Cardiac muscle cell (in vitro differentiated cells and primary cell): ENCODE data around the gene IFIT3. TPM values are rescaled to one million over a fixed set of nuclear protein-coding genes. Genes with fewer than 3 reads are reported as not detected.

ENCODE experiments used
- DNase-seq, 2 donors: peaks; one replicate each; pipeline versions ENCODE4 v3.0.0 to v3.0.0-alpha.2; 2010 to 2017; ENCODE audit warnings: low read depth in 1 of 2, low spot score in 1 of 2
- H3K27ac ChIP-seq: fragments of 200-600 bp; sonication (generic); 2 replicates; pipeline ENCODE4 v1.5.1; 2016
- H3K27me3 ChIP-seq: fragments of 200-600 bp; sonication (generic); 2 replicates; pipeline ENCODE4 v1.6.0; 2016; ENCODE audit warnings: control low read depth
- H3K36me3 ChIP-seq: fragments of 200-600 bp; sonication (generic); 2 replicates; pipeline ENCODE4 v1.5.1; 2016; ENCODE audit warnings: control low read depth
- H3K4me1 ChIP-seq: fragments of 200-600 bp; sonication (generic); 2 replicates; pipeline ENCODE4 v1.8.1; 2017; ENCODE audit warnings: low read depth, mild to moderate bottlenecking, mixed run types
- H3K4me3 ChIP-seq: fragments of 200-600 bp; sonication (generic); 2 replicates; pipeline ENCODE4 v1.5.1; 2016; ENCODE audit warnings: mild to moderate bottlenecking
- H3K9me3 ChIP-seq: fragments of 200-600 bp; sonication (generic); 2 replicates; pipeline ENCODE4 v1.5.1; 2017; ENCODE audit warnings: low read depth, mild to moderate bottlenecking, control low read depth
- CTCF ChIP-seq: IDR thresholded peaks from 2 replicates; pipeline ENCODE4 v1.5.1; 2012; ENCODE audit warnings: low read depth, mild to moderate bottlenecking, low read length
- polyA plus RNA-seq: library from polyadenylated mRNA; unstranded; fragments of >200 nt; fragmentation: Nextera tagmentation; extraction: Ambion mirVana; gene quantifications from 2 replicates; pipeline ENCODE4 v1.2.1, GENCODE V29; 2016
- total RNA-seq: library from RNA; depleted of rRNA; stranded (reverse); fragments of >200 nt; gene quantifications from 2 replicates; pipeline ENCODE4 v1.2.3, GENCODE V29; 2016

Gene IFIT3
- 0.21 and 0.24 TPM in 2 replicates for total RNA-seq
- polyA plus RNA-seq = 0.47 and 0.70 TPM in 2 replicates

- H3K9me3 ChIP-seq = no peaks in the 10 kb centered on the region
- no peaks in the 10 kb centered on the region for H3K27me3 ChIP-seq
- no peaks in the 10 kb centered on the region for H3K36me3 ChIP-seq
- no peak within 1 kb of the TSS for H3K4me3 ChIP-seq
- no peak for TF ChIP-seq CTCF
- H3K27ac ChIP-seq = peak within 1 kb of the TSS; percentile 45
- peak; percentile 57 to 97 for DNase-seq
- H3K4me1 ChIP-seq = peaks cover 19% of the 10 kb centered on the region
These were observed at the start of gene IFIT3 for GRCh38 chr10:89327803-89328441. IFIT3 (plus strand) TSS chr10:89327997; CDS start chr10:89328074, 77 bp downstream.

- Histone ChIP-seq H3K27ac (no peak overlapping the region), H3K4me3 (no peak overlapping the region)
- TF ChIP-seq CTCF = no peak
These were observed 49.7 kb upstream of the IFIT3 start for GRCh38 chr10:89278034-89278535.

GRCh38 chr10:89278900-89279392 lies 48.9 kb upstream of the IFIT3 start:
- peaks cover 7% of the 10 kb centered on the region for H3K4me1 ChIP-seq
- H3K9me3 ChIP-seq = no peaks in the 10 kb centered on the region
- DNase-seq = no peak
- H3K4me3 ChIP-seq = no peak overlapping the region
- H3K27me3 ChIP-seq = no peaks in the 10 kb centered on the region
- H3K36me3 ChIP-seq = no peaks in the 10 kb centered on the region
- no peak overlapping the region for H3K27ac ChIP-seq
- TF ChIP-seq CTCF = no peak

More at GRCh38 chr10:89278034-89278535, 49.7 kb upstream of the IFIT3 start:
- Histone ChIP-seq H3K9me3 (no peaks in the 10 kb centered on the region), H3K27me3 (no peaks in the 10 kb centered on the region), H3K4me1 (no peaks in the 10 kb centered on the region), H3K36me3 (no peaks in the 10 kb centered on the region)
- DNase-seq = peak in 1 of 2 donors; percentile 96

- peak in 1 of 2 donors; percentile 89 for DNase-seq
- Histone ChIP-seq H3K9me3 (no peaks in the 10 kb centered on the region), H3K27ac (no peak overlapping the region), H3K4me3 (no peak overlapping the region), H3K4me1 (peaks cover 12% of the 10 kb centered on the region), H3K36me3 (no peaks in the 10 kb centered on the region), H3K27me3 (no peaks in the 10 kb centered on the region)
- TF ChIP-seq CTCF = no peak
These were observed 48.4 kb upstream of the IFIT3 start for GRCh38 chr10:89279421-89279869.

GRCh38 chr10:89280508-89280907 lies 47.3 kb upstream of the IFIT3 start:
- Histone ChIP-seq H3K36me3 (no peaks in the 10 kb centered on the region), H3K4me1 (peaks cover 17% of the 10 kb centered on the region), H3K27me3 (no peaks in the 10 kb centered on the region), H3K9me3 (no peaks in the 10 kb centered on the region), H3K4me3 (no peak overlapping the region), H3K27ac (no peak overlapping the region)
- TF ChIP-seq CTCF = no peak
- no peak for DNase-seq
